MM.1S (cell line): ENCODE results near the gene CLPTM1.
"Not testable (repeated sequence)": the region's sequence is repeated elsewhere in the genome, so short reads cannot be mapped to it uniquely, and the experiment has no call there.

Experiments
- DNase-seq: peaks from one replicate; pipeline ENCODE4 v3.0.0-alpha.2; 2015
- H2AFZ ChIP-seq: fragments of 300-600 bp; sonication (generic); 2 replicates; pipeline ENCODE4 v1.6.0; 2016; ENCODE audit warnings: antibody characterized with exemption, low read length
- H3F3A ChIP-seq: fragments of 300-600 bp; sonication (generic); 2 replicates; pipeline ENCODE4 v1.6.1; 2016; ENCODE audit warnings: mild to moderate bottlenecking, antibody characterized with exemption, low read length, moderate library complexity, mixed read lengths; ENCODE audit not compliant: insufficient read depth
- H3K27ac ChIP-seq: fragments of 300-600 bp; sonication (generic); 2 replicates; pipeline ENCODE4 v1.5.1; 2016; ENCODE audit warnings: mild to moderate bottlenecking, low read length
- H3K27me3 ChIP-seq: fragments of 300-600 bp; sonication (generic); replicated peaks from 2 replicates; pipeline ENCODE4 v1.6.0; 2016; ENCODE audit warnings: low read length; ENCODE audit not compliant: insufficient read depth
- H3K36me3 ChIP-seq: fragments of 300-600 bp; sonication (generic); replicated peaks from 2 replicates; pipeline ENCODE4 v1.6.1; 2016; ENCODE audit warnings: mild to moderate bottlenecking, low read length, mixed read lengths; ENCODE audit not compliant: insufficient read depth
- H3K4me1 ChIP-seq: fragments of 300-600 bp; sonication (generic); 2 replicates; pipeline ENCODE4 v1.6.1; 2016; ENCODE audit warnings: low read length, mixed read lengths
- H3K4me2 ChIP-seq: fragments of 300-600 bp; sonication (generic); 2 replicates; pipeline ENCODE4 v1.6.0; 2016; ENCODE audit warnings: low read depth, low read length
- H3K4me3 ChIP-seq: fragments of 300-600 bp; sonication (generic); 2 replicates; pipeline ENCODE4 v1.5.1; 2016; ENCODE audit warnings: low read length, mixed read lengths
- H3K79me2 ChIP-seq: fragments of 300-600 bp; sonication (generic); 2 replicates; pipeline ENCODE4 v1.6.1; 2016; ENCODE audit warnings: mixed run types, low read length, mixed read lengths
- H3K9ac ChIP-seq: fragments of 300-600 bp; sonication (generic); 2 replicates; pipeline ENCODE4 v1.6.1; 2016; ENCODE audit warnings: low read length, mixed read lengths
- H3K9me2 ChIP-seq: fragments of 300-600 bp; sonication (generic); replicated peaks from 2 replicates; pipeline ENCODE4 v1.6.1; 2016; ENCODE audit warnings: mild to moderate bottlenecking, low read length, mixed read lengths; ENCODE audit not compliant: insufficient read depth
- H3K9me3 ChIP-seq: fragments of 300-600 bp; sonication (generic); replicated peaks from 2 replicates; pipeline ENCODE4 v1.6.1; 2016; ENCODE audit warnings: mild to moderate bottlenecking, low read length, mixed read lengths; ENCODE audit not compliant: insufficient read depth
- H4K20me1 ChIP-seq: fragments of 300-600 bp; sonication (generic); 2 replicates; pipeline ENCODE4 v1.6.1; 2016; ENCODE audit warnings: mild to moderate bottlenecking, low read length, moderate library complexity, mixed read lengths; ENCODE audit not compliant: insufficient read depth
- CTCF ChIP-seq: fragments of 300-600 bp; sonication (generic); IDR thresholded peaks from 2 replicates; pipeline ENCODE4 v1.5.1; 2016; ENCODE audit warnings: antibody characterized with exemption, low read length, mixed read lengths
- EZH2 ChIP-seq: fragments of 300-600 bp; sonication (generic); optimal IDR thresholded peaks from 2 replicates; pipeline ENCODE3; 2017; ENCODE audit warnings: low read depth, mild to moderate bottlenecking, antibody characterized with exemption, low read length, mixed read lengths
- EZH2phosphoT487 ChIP-seq: fragments of 300-600 bp; sonication (generic); IDR thresholded peaks from 2 replicates; pipeline ENCODE4 v1.6.1; 2018; ENCODE audit warnings: antibody characterized with exemption, low read length

CLPTM1 gene

GRCh38 chr19:44912854-44913253 lies 42.3 kb upstream of the CLPTM1 start:
- peaks cover 40% of the 10 kb centered on the region for H3K27me3 ChIP-seq
- H3K4me2 ChIP-seq: no peak overlapping the region
- no peak overlapping the region for H2AFZ ChIP-seq
- no peaks in the 10 kb centered on the region for H3K9me2 ChIP-seq
- no peak overlapping the region for H3K4me3 ChIP-seq
- H3K36me3 ChIP-seq: no peaks in the 10 kb centered on the region
- no peak overlapping the region for H3K9ac ChIP-seq
- no peaks in the 10 kb centered on the region for H3F3A ChIP-seq
- no peaks in the 10 kb centered on the region for H4K20me1 ChIP-seq
- H3K27ac ChIP-seq: no peak overlapping the region
- TF ChIP-seq EZH2phosphoT487 (no peak), EZH2 (no peak), CTCF (no peak)
- no peaks in the 10 kb centered on the region for H3K9me3 ChIP-seq
- H3K79me2 ChIP-seq: no peaks in the 10 kb centered on the region
- no peak for DNase-seq
- H3K4me1 ChIP-seq: no peaks in the 10 kb centered on the region

GRCh38 chr19:44913512-44914432 lies 41.4 kb upstream of the CLPTM1 start:
- H3K27ac ChIP-seq, H4K20me1 ChIP-seq, H3K4me3 ChIP-seq, H3K4me1 ChIP-seq, DNase-seq, H3K9me3 ChIP-seq, H3K9me2 ChIP-seq, H2AFZ ChIP-seq, H3F3A ChIP-seq, H3K36me3 ChIP-seq, H3K9ac ChIP-seq, H3K79me2 ChIP-seq: not testable (repeated sequence)
- Histone ChIP-seq H3K4me2 (peak overlapping the region; percentile 94; the same call in 1 of the 2 replicates), H3K27me3 (peaks cover 38% of the 10 kb centered on the region)

- not testable (repeated sequence) for H3K36me3 ChIP-seq, H4K20me1 ChIP-seq, H3K4me1 ChIP-seq, H3K9me3 ChIP-seq, H3K79me2 ChIP-seq, H3K9me2 ChIP-seq, H3F3A ChIP-seq, H3K27ac ChIP-seq
- Histone ChIP-seq H2AFZ (peak within 1 kb of the TSS; percentile 85), H3K27me3 (peaks cover 37% of the 10 kb centered on the region), H3K4me3 (peak within 1 kb of the TSS; percentile 44), H3K4me2 (peak within 1 kb of the TSS; percentile 94), H3K9ac (peak within 1 kb of the TSS; percentile 45; the same call in 1 of the 2 replicates)
- peak; percentile 80 for DNase-seq
Measured at GRCh38 chr19:44914433-44915206, 40.6 kb upstream of the CLPTM1 start, which contains the start of gene APOC1. APOC1 (plus strand) TSS chr19:44914608; CDS start chr19:44914892, 284 bp downstream.

- H2AFZ ChIP-seq: no peak overlapping the region
- H3K4me1 ChIP-seq: no peaks in the 10 kb centered on the region
- no peaks in the 10 kb centered on the region for H3F3A ChIP-seq
- H3K36me3 ChIP-seq: no peaks in the 10 kb centered on the region
- H3K9ac ChIP-seq: no peak overlapping the region
- TF ChIP-seq CTCF (no peak), EZH2phosphoT487 (no peak), EZH2 (no peak)
- H4K20me1 ChIP-seq: no peaks in the 10 kb centered on the region
- H3K79me2 ChIP-seq: no peaks in the 10 kb centered on the region
- no peaks in the 10 kb centered on the region for H3K9me3 ChIP-seq
- no peak overlapping the region for H3K4me2 ChIP-seq
- no peak overlapping the region for H3K27ac ChIP-seq
- H3K9me2 ChIP-seq: no peaks in the 10 kb centered on the region
- no peak overlapping the region for H3K4me3 ChIP-seq
- peaks cover 33% of the 10 kb centered on the region for H3K27me3 ChIP-seq
- DNase-seq: no peak
Measured at GRCh38 chr19:44924243-44924725, 30.9 kb upstream of the CLPTM1 start.
